IPS-NIHi7 (cell line): ENCODE results near the gene EPB41L2.
"Not testable (repeated sequence)": the region's sequence is repeated elsewhere in the genome, so short reads cannot be mapped to it uniquely, and the experiment has no call there.

Source experiments
- DNase-seq: peaks from one replicate; pipeline ENCODE4 v3.0.0; 2012; ENCODE audit warnings: mixed read lengths; ENCODE audit errors: extremely low spot score

Gene EPB41L2

DNA sequence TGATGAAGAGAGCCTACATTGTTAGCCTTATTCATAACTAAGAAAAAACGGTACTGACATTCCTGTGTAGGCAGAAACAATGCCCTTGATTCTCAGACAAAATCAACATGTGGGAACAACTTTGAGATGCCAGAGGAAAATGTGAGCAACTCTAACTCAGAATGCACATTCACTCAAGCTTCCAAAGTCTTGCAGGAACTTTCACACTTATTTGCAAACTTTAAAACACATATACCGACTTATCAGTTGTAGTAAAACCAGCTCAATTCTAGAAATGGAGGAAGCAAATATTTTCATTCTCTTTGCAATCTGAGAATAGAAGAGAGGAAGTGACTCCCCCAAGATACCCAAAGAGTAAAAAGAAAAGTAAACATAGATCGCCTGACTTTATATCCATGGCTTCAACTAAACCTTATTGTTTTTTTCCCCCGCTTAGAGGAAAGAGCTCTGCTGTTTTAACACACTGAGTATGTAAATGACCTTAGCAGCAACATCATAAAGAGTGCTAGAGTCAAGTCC is 117.6 kb downstream of the EPB41L2 start:
- DNase-seq = no peak

DNA sequence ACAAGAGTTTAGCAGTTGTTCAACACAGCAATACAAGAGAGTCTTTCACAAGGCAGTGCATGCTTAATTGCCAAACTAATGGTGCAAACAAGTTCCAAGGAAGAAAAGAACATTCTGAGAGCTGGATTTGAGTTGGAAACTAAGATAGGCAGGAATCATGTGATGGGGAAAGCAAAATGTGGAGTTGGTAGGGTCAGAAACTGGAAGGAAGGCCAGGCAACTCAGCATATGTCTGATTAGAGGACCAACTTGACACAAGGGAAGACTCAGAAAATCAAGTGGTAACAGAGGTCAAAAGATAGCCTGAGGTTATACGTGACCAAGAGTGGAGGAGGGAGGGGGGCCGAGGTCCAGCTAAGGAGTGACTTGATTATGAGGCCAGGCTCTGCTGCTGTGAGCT is 118.6 kb downstream of the EPB41L2 start:
- no peak for DNase-seq

DNA sequence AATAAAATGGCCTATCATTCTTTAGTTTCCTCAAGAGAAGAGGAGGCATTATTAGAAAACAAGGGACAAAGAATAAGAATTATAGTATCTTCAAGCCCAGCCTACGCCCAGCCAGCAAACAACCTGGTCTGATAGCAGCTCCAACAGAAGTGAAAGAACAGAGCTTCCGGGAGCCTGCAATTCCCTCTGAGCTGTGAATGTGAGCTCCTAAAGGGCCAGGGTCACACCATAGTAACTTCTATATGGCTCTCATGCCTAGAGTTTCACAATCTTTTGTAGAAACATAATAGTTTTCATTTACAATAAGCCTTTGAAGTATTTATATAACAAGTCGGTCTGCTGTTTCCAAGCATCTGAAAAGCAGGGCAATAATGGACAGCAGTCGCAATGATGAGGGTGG is 119.3 kb downstream of the EPB41L2 start:
- DNase-seq = no peak

DNA sequence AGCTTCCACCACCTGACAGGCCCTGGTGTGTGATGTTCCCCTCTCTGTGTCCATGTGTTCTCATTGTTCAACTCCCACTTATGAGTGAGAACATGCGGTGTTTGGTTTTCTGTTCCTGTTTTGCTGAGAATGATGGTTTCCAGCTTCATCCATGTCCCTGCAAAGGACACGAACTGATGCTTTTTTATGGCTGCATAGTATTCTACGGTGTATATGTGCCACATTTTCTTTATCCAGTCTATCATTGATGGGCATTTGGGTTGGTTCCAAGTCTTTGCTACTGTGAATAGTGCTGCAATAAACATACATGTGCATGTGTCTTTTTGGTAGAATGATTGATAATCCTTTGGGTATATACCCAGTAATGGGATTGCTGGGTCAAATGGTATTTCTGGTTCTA is 120.3 kb downstream of the EPB41L2 start:
- DNase-seq = not testable (repeated sequence)

DNA sequence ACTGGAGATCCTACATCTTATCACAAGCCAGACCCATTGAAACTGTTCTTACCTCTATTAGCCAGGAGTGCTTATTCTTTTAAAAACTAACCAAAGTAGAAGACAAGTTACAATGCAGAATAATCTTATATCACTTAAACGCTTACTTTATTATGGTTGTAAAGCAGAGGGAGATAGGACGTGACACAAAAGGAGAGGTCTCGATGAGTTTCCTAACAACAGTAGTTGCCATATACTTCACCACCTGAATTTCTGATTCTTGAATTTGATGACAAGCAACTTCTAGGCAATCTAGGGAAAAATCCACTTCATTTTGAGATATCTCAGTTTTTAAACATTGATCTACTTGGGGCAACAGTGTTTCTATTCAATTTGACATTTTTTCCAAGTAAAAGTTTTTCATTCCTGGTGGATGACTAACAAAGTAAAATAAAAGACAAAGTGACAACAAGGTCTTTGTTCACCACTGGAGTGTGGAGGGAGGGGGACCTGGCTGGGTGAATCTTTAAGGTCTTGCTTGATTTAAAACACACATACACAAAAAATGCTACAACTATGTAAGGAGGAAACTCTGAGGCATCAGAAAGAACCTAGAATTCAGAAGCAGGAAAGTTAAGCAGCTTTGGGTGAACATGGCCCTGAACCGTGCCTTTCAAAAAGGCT is 125.0 kb downstream of the EPB41L2 start:
- DNase-seq = no peak

DNA sequence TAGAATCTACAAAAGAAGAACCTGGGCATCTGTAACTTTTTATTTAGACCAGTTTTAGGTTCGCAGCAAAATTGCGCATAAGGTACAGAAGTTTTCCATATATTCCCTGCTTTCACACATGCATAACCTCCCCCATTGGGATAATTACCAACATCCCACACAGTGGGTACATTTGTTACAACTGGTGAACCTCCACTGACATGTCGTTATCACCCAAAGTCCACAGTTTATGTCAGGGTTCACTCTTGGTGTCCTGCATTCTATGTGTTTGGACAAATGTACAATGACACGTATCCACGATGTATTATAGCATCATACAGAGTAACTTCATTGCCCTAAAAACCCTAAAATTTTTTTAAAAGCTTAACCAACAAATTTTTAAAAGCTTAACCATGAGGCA is 126.1 kb downstream of the EPB41L2 start:
- DNase-seq = no peak

DNA sequence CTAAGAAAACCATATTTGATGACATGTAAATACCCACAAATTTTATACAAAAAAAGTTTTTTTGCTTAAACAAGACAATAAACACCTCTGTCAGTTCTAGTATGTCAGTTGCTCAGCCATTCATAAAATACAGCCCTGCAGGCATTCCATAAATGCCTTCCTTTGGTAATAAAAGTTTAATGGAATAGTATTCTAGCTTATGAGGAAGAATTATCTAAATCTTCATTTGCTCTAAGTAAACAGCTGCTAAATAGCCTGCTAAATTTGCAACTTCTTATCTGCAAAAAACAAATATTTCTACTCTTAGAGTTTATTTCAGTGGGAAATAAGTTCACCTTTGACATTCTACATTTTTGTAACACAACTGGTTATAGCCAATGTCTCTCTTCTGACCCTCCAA is 127.1 kb downstream of the EPB41L2 start:
- DNase-seq = no peak

DNA sequence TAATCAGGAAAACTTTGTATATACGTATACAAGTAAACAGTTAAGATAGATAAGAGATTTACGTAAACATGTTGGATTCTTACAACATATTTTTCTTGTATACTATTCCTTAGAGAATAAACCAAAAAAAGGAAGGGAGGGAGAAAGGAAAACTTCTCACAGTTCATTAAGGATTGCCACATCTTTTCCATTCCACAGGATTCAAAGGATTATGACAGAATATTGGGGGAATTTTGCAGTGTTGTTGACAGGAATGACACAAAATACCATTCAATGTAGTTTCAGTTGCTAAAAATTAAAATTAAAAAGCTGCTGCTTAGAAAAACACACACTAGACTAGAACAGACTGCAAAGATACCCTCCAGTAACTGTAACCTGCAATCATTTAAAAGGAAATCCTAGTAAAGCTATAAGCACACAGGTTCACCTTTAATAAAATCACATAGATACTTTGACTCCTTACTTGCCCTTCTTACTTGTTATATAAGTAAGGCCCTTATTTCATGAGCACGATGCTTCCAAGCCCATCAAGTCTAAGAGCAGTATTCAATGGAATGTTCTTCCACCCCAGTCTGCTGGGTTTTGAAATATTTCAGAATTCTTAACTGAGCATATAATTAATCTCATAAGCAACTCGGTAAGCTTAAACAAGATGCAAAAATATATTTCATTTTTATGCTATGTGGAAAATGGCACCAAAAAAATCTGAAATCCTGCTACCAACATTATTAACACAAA is 128.0 kb downstream of the EPB41L2 start:
- DNase-seq = no peak

DNA sequence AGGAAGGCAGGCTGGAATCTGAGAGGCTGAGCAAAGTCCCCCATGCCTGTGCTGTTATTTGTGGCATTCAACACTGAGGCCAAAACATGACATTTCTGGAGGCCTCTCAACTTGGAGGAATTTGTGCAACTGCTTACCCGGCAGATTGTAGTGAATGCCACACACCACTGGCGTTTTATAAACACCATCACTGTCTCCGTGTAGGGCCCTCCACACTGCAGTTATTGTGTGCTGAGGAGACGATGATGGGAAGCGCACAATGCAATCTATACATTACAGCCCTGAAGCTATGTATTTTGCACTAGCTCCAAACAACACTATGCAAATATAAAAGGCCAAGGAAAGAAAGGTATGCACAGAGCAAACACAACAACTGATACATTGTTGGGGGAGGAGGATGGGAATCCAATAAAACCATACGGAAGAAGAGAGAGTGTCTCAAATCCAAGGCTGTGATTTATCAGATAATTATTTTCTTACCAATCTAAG is 129.3 kb downstream of the EPB41L2 start:
- no peak for DNase-seq

DNA sequence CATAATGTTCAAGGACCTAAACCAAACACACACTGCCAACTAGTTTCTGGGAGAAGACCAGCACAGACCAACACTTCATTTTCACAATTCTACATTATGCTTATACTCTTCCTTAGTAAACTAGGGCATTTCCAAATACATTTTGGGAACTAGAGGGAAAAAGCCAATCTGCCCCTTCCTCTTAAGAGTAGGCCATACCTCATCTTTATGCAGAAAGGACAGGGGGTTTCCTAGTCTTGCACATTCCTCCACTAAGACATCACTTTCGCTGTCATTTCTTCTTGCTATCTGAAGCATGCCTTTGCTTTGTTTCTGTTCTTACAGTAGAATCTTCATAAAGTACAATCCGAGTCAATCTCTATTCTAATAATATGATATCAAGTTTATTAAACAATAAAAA is 130.1 kb downstream of the EPB41L2 start:
- DNase-seq = no peak

DNA sequence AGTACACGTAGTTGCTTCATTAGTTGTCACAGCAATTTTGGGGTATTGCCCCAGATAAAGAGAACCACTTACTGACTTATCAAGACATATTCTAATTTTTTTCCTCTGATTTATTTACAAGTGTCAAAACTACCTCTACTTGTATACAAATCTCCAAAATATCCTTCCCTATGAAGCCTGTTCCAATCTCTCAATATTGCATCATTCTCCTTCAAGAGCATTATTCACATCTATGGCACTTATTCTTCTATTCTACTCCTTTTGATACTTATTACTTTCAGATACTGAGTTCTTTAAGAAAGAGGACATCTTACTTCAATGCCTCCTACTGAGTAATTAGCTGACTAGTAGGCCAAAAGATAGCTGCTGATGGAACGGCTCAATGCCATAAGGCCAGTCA is 130.6 kb downstream of the EPB41L2 start:
- no peak for DNase-seq

DNA sequence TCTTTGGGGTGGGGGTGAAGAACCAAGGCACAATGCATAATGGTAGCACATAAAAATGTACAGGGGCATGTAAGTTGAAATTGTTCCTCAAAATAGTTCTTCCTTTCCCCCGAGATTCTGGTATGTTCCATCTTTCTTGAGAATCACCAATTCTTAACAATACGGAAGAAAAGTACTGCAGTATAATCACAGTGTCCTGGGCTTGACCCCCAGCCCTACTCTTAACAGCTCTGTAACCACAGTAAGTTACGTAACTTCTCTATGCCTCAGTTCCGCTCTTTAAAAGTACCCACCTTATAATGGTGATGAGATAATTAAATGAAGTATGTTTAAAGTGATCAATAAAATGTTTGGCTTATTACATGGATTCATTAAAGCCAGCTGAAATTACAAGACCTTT is 131.4 kb downstream of the EPB41L2 start:
- no peak for DNase-seq

DNA sequence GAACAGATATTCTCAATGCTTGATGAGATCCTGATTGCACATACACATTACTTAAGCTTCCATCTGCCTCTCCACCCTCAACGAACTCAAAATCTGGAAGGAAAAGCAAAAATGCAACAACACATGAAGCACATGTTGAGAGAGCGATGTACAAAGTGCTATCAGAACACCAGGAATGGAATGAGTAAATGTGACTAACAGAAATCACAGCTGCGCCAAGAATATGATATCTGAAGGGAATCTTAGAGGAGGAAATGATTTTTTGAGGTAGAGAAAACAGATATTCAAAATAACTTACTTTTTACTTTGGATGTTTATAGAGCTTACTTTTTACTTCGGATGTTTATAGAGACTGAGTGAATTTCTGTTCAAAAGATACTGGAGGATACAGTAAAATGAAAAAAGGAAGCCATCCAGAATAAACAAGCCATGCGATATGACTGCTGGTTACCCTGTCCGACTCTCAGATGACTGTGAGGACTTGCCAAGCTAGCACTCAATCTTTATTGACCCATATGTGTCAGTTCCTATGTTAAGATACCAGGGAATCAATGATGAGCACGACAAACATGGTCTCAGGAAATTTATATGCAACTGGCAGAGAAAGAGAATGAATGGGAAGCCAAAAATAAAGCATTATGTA is 133.9 kb downstream of the EPB41L2 start:
- DNase-seq = no peak

DNA sequence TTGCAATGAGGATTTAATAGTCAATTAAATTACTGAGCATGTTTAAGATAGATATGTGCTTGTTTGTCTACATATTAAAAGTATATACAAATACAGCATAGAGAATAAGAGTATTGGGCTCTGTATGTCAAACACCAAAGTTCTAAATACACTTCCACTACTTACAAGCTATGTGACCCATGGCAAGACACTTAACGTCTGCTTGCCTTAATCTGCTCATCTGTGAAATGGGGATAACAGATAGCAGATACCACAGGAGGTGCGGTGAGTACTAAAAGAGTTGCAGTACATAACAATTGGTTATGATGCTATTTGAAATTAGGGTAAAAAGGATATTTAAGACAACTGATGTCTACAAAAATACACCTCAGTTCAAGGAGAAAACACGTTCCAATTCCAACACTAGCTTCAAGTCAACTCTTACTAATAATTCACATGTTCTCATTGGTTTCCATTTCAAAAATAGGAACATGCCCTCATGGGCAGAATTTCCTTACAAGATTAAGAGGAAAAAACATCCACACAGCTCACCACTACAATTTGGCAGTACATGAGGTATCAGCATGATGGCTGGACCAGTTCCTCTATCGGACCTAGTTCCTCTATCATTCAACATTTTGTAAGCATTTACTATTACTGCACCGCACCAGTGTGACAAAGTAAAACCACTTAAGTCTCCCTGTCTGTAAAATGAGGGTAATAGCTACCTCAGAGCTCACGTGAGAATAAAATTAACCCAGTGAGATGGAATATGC is 134.7 kb downstream of the EPB41L2 start:
- DNase-seq = no peak

DNA sequence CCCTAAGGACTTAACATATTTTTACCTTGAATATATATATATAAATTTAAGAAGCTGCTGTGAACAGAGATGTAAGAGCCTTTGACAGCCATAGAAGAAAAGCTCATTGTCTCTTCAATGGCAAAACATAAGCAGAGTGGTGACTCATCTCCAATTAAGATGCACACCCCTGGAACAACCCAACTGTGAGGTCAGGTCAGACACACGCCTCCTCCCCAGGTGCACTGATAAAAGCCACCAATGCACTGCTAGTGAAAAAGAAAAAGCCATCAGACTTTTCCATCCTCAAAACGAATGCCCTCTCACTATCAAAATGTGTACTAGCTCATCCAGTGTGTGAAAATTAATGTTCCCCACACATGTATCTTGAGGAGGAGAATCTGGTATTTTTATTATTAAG is 135.7 kb downstream of the EPB41L2 start:
- peak; percentile 36 for DNase-seq

DNA sequence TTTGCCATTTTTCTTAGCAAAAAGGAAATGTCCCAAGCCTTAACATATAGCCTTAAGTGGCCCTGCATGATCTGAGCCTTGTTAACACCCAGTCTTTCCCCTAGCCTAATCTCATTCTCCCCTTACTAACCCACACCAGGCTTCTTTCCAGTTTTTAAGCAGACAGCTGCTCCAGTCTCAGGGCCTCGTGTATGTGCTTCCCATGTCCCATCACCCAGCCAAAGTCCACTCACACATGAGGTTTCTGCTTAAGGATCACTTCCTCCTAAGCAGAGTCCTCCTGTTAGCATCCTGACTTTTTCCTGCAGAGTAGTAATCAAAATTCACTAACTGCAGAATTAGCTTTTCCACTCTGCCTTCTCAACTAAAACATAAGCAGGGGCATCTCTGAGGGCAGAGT is 139.7 kb downstream of the EPB41L2 start:
- no peak for DNase-seq

DNA sequence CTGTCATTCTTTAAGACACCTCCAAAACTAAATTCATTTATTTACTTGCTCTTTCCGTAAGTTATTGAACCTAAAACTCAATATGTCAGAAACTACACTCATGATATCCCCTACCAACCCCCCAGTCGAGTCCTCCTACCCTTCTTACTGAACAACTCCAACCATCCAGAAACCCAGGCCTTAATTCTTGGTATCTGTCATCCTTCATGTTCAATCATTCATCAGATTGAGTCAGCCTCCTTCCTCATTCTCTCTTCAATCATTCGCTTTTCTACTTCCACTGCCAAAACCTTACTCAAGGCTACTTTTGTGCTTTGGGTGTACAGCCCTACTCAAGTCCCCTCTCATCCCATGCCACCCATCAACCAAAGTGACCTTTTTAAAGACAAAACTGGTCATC is 140.1 kb downstream of the EPB41L2 start:
- no peak for DNase-seq

DNA sequence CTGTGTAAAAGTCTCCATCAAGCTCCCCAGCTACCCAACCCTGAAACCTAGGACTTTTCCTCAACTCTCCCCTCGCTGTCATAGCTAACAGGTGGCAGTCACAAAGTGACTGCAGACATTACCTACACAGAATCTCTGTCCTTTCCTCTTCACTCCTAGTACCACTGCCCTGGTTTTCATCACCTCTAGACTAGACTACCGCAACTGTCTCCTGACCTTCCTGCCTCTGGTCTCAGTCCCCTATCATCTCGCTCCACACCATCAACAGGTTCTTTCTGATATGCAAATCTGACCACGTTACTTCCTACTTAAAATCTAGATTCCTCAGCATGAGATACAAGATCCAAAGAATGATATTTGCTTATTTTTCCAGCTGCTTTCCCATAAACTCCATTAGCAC is 142.1 kb downstream of the EPB41L2 start:
- DNase-seq = no peak

DNA sequence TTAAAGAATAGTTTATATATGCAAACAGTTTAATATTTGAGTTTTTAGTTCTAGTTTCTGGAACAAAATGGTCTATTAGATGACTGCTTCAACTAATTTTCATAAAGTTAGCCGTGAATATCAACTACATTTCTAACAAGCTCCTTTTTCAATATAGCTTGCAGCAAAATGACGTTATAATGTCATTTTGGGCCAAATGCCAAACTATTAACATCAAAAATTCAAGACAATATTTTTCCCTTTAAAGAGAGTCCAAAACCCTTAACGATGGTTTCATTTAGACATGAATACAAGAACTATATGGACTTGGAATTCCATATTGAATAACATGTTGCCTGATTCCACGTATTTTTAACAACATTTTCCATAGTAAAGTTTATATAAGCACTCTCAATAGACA is 144.9 kb downstream of the EPB41L2 start:
- DNase-seq = no peak

DNA sequence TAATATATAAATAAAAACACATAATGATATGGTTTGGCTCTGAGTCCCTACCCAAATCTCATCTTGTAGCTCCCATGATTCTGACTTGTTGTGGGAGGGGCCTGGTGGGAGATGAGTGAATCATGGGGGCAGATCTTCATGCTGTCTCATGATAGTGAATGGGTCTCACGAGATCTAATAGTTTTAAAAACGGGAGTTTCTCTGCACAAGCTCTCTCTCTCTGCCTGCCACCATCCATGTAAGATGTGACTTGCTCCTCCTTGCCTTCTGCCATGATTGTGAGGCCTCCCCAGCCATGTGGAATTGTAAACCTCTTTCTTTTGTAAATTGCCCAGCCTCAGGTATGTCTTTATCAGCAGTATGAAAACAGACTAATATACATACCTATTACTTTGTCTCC is 147.4 kb downstream of the EPB41L2 start:
- not testable (repeated sequence) for DNase-seq

DNA sequence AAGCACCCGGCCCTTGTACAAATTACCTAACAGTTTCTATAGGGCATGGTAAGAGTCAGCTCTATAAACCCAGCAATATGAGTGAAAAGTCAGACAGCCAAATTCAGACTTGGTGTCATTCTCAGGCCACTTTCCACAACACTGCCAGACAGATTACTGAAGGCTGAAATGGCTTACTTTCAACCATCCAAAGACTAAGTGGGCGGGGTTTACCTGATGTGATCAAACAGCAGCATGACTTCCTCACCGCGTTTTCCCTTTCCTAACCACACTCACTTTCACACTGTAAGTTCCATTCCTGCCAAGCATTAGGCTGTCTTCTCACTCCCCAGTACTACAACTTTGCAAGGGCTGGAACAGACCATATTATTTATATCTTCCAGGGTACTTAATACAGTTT is 149.9 kb downstream of the EPB41L2 start:
- DNase-seq = peak; percentile 27

DNA sequence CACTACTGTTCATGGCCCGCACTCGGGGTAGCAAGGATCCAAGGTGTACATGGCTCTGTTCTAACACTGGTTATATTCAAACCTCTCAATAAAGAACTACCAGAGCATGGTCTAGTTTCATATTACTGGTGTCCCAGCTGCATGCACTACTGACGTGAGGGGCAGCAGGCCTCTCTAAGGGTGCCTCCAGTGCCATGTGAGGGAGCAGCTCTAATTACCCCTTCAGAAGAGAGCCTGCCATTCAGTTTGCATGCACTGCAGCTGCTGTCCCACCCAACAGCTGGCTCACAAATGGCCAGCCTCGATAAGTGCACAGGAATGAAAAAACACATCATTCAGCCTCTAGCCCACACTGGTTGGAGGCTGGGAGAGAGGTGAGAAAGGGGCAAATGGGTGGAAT is 150.6 kb downstream of the EPB41L2 start:
- no peak for DNase-seq
